Hippocampal formation (tissue), 2 donors: Measurements from ENCODE around the gene PDE7B.
A peak's percentile ranks its signal among the peaks of the same experiment; 100 is the strongest.

Experiments
- DNase-seq, 2 donors: peaks; one replicate each; lab custom pipeline; 2025; lab: John Stamatoyannopoulos, UW

Gene PDE7B

DNA sequence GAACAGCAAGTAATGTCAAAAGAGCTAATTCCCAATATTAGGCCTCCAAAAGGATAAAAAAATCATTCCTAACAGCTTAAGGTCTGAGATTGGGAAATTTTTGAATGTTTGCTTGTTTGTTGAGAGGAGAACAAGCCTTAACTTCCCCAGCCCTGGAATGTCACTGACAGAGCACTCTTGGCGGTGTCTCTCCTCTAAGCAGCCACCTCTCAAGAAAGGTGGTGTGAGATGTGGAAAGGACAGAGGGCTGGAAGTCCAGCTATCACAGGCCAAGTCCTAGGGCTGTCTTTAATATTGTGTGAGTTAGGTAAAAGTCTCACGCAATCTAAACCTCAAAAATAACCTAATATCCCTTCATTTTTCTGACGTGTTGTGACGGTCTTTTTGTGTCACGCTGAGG lies 297.0 kb downstream of the PDE7B start:
- no peak for DNase-seq

DNA sequence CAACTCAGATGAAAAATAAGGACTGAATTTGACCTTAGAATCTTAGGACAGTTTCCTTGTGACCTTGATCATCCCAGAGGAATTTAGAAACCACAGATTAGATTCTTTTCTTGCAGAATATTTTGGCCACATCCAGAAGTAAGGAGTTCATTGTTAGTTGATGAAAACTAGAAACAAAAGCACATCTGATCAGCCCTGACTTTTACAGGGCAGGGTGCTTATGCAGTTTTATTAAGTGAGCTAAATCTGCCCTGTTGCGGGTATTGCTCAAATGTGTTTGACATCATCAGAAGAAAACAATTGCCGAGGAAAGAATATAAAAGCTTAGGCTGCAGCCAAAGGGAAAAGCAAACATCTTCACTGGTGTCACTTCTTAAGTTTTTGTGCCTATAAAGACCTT lies 297.8 kb downstream of the PDE7B start:
- DNase-seq, result no peak

DNA sequence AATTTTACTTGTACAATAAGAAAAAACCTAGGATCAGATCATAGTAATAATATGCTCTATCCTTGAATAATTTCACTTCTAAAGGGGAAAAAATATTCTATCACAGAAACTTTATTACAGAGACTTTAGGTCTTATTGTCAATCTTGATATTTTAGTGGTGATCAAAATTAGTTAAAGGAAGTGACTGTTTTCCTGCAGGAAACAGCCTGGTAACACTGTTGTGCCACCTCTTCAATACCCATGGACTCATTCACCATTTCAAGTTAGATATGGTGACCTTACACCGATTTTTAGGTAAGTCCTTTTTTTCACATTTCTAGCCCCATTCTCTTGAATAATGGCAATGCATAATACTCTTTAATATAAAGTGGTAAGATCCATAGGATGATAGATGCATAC lies 299.5 kb downstream of the PDE7B start:
- no peak for DNase-seq

DNA sequence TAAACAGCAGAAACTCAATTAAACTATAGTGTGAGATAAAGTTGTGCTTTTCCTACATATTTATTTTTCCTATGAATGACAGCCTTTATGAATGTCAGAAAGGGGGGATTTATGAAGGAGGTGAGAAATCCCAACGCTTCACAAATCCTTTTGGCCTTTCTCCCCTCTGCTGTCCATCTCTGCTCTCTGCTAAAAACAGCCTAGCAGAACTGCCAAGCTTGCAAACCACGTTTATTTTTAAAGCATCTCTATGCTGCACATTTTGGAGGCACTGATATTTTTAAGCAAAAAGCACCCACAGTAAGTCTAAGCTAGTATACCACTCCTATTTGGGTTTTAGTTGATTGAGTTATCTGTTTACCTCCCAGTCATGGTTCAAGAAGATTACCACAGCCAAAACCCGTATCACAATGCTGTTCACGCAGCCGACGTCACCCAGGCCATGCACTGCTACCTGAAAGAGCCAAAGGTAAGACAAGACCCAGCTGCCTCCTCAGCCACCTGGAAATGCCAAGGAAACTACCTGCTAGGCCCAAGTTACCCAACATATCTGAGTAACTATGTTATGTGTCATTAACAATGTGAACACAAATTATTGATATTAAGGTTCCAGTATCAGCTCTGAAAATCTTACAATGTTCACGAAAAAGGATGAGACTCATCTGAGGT lies 302.3 kb downstream of the PDE7B start:
- no peak for DNase-seq

DNA sequence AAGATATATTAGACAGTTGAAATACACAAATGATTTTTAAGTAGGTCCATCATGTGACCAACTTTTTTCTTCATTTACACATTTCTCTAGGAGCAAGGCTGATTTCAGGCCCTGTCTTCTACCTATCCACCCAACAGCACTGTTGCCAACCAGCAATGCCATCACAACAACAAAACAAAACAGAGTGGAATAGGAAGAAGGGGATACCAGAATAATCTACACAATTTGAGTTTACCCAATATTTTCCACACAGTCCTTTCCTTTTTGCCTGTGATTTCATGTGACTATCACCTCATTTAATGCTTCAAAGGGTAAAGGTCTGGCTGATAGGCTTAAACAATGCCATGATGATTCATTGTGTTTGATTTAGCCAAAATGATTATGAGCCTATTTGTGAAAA lies 303.7 kb downstream of the PDE7B start:
- DNase-seq, result no peak

DNA sequence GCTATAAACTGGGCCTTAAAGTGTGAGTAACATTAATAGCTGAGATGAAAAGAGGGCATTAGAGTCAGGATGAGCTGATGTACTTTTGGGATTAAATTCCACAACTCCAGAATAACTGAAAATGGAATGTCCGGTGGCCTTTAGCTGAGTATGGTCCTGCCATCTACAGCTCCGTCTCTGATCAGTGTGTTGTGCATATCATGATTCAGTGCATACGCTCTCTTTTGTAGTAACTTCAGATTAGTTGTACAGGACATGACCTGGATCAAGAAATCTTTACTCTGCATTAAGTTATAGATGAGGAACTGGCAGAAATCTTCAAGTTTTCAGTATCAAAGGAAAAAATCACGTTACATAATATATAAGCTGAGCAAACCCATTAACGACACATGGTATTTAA lies 306.2 kb downstream of the PDE7B start:
- no peak for DNase-seq

DNA sequence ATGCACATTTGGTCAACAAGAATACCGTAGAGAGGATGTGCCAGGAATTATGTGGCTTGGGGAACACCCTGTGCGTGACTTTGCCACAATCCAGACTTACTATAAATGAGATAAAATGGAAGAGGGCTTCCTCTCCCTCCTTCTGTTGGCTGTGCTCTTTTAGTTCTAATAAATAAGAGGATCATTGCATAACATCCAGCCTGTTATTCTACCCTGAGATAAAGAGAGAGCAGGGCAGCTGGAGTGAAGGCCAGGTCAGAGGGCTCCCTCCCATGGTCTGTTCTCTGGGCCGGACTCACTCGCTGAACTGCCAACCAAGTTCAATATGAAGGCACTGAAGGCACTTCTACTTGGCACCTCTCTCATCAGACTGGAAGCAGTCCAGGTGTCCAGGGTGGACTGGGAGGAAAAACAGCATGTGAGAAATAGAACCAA lies 306.9 kb downstream of the PDE7B start:
- peak in 1 of 2 donors; percentile 2 for DNase-seq

DNA sequence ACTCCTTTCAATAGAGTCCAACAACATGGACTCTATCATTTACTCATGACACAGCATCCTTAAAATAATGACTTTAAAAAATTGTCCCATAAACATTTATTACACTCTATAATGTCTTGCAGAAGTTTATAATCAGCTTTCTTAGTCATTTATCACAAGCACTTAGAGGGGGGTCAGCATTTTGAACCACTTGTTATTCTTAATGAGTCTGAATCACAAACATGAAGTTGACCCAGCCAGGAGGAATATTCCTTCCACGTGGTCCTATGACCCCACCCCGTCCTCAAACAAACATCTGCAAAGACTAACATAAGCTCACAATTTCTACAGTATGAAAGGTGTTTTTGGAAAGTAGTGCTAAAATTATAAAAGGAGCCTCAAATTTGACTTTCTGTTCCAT lies 307.5 kb downstream of the PDE7B start:
- DNase-seq, result no peak

DNA sequence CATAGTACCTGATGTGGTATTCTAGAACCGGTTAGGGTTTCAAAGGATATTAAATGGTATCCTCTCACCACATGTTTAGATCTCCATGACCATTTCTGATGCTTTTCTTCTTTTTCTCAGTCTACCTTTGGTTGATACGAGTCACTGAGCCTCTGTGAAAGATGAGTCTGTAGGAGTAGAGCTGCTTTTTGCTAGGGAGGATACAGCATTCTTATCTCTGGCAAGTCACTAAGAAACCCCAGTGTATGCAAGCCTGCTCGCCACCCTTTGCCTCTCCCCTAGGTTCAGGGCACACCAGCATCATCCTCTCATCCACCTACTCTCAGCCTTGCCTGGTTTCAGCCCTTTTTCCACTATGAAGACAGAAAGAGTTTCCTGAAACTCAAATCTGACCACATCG lies 308.7 kb downstream of the PDE7B start:
- DNase-seq, result no peak

DNA sequence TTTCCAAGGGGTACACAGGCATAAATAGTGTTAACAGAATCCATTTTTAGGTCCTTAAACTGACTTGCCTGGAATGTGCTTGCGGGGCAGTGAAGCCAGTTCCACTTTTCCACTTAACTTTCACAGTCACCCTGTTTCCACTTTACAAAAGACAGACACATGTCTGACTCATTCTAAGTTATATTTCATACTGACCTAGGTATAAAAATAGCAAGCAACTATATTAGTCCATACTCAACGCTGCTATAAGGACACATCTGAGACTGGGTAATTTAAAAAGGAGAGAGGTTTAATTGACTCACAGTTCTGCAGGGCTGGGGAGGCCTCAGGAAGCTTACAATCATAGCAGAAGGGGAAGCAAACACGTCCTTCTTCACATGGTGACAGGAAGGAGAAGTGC lies 310.4 kb downstream of the PDE7B start:
- DNase-seq, result no peak

DNA sequence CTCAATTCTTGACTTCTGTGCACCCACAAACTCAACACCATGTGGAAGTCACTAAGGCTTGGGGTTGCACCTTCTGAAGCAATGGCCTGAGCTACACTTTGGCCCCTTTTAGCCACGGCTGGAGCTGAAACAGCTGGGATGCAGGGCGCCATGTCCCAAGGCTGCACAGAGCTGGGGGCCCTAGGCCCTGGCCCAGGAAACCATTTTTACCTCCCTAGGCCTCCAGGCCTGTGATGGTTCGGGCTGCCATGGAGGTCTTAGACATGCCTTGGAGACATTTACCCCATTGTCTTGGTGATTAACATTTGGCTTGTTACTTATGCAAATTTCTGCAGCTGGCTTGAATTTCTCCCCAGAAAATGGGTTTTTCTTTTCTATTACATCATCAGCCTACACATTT lies 311.8 kb downstream of the PDE7B start:
- DNase-seq, result no peak

DNA sequence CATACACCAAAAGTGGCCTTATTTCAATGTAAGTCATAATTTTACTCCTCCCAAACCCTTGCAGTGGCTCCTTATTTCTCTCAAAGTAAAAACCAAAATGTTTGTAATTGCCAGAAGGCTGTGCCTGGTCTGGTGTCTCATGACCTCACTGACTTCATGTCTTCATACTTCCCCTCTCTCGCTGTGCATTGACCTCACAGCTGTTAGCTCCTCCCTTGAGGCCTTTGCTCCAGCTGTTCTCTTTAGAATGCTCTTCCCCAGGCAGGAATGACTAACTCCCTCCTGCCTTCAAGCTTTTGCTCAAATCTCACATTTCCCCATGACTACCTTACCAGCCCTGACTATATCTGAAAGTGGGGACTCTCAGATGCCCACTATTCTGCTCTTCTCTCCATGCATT lies 315.3 kb downstream of the PDE7B start:
- no peak for DNase-seq

DNA sequence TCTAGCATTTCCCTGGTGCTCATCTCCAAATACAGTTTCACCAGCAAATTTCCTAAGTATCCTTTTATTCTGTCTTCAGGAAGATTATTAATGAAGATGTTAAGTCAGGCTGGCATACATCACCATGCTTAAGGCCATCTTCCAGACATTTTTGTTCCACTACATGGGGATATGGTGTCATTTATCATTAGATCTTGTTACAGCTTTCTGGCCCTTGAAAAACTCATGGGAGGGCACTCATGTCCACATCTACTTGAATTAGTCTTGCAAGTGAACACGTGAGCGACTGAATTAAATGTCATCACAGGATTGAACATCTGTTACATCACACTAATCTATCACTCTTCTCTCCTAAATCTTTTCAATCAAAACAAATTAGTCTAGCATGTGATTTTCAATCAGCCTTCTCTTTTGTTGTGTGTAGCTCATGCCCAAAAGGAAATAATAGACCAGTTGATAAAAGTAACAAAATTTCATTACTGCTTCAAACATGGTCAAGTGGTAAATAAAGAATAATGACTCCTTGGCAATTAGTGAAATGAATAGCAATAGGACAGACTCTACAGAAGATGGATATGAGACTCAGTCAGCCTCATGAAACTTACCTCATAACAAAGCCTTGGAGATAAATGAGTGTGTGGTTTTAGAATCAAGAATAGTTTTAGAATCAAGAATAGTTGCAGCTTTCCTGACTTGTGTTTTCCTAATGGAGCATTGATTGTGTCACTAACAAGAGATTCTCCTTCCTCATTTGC lies 318.1 kb downstream of the PDE7B start:
- DNase-seq, result no peak

DNA sequence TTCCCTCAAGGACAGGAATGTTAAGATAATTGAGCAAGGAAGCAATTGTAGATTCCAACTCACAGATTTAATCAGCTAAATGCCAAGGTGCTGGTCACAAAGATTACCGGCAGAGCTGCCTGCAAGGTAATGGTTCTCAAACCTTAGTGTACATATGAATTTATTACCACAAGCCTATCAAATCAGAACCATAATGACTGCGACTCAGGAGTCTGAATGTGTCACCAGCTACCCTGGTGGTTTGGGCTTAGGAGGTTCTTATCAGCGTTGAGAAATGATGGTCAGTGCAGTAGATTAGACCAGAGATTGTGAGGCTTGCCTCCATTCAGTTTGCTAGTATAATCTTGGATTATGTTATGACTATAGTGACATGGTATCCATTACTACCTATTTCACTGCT lies 319.7 kb downstream of the PDE7B start:
- DNase-seq, result no peak

DNA sequence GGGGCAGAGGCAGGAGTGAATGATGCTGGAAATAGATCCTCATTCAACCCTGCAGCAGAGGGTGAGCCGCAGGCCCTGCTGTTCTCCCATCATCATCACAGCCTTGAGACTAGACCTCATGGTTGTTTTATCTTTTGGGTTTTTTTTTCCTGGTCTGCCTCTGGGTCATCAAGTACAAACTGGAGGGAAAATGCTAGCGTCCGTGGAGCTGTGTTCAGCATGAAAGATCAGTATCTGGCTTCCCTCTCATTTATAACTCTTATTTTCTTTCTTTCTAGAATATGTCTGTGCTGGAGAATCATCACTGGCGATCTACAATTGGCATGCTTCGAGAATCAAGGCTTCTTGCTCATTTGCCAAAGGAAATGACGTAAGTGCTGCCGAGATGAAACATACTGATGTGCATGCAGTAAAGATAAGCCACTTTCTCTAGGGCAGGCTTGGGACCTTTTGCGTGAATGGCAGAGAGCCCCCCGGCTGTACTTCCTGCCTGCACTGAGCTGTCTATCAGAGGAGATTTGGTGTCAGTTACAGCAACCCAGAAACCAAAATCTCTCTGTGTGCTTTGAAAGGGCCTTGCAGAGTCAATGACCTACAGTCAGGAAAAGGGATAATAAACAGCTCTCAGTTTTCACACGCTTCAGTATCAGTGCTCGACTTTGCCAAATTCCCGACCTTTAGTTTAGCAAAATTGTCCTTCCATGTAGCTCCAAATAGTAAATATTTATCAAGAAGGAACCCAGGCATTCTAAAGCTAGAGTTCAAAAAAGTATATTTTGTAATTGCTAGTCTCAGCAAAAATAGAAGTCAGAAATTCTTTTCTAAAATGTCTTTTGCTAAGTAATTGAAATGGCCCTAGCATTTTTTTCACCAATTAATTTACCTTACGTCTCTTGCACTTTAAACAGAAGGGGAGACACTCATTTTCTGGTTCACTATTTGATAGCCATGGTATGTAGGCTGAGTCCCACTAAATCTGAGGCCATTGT lies 322.3 kb downstream of the PDE7B start:
- DNase-seq, result no peak

DNA sequence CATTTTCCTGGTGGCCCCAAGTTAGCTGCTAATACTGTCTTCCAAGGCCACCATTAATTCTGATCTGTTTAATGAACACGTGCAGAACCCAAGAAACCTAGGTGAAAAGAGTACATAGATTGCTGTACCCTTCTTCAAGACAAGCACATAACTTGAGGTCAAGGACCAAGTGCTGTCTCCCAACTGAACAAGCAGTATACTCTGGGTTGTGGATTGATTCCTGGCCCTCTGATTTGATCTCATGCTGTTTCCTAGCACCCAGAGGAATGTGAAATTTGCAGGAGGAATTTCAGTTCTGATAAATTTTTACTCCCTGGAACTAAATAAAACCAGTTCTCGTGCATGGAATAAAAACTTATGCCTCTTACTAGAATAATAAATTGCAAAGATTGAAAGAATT lies 323.0 kb downstream of the PDE7B start:
- DNase-seq, result no peak

DNA sequence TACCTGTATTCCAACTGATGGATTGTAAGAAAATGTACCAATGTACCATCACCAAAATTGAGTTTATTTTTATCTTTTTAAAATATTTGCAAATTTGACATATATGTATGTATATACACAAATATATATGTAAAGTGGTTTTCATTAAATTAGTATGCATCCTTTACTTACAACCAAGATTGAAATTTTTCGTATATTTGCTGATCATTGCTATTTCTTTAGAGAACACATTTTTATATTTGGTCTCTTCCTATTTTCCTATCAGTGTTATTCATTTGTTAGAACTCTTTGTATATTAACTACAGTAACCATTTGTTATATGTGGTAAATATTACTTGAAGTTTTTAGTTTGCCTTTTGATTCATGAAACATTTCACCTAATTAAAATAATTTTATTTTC lies 324.4 kb downstream of the PDE7B start:
- no peak for DNase-seq

DNA sequence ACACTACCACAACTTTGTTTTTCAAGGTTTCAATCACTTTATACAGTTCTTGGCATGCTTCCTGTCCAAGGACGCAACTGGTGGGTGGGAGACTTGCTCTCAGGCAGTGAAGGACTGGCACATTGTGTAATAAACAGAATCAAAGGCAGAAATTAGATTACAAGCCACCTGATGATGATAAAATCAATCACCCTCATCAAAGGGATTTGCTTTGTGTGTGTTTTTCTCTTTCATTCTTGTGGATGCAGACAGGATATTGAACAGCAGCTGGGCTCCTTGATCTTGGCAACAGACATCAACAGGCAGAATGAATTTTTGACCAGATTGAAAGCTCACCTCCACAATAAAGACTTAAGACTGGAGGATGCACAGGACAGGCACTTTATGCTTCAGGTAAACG lies 327.2 kb downstream of the PDE7B start:
- no peak for DNase-seq

DNA sequence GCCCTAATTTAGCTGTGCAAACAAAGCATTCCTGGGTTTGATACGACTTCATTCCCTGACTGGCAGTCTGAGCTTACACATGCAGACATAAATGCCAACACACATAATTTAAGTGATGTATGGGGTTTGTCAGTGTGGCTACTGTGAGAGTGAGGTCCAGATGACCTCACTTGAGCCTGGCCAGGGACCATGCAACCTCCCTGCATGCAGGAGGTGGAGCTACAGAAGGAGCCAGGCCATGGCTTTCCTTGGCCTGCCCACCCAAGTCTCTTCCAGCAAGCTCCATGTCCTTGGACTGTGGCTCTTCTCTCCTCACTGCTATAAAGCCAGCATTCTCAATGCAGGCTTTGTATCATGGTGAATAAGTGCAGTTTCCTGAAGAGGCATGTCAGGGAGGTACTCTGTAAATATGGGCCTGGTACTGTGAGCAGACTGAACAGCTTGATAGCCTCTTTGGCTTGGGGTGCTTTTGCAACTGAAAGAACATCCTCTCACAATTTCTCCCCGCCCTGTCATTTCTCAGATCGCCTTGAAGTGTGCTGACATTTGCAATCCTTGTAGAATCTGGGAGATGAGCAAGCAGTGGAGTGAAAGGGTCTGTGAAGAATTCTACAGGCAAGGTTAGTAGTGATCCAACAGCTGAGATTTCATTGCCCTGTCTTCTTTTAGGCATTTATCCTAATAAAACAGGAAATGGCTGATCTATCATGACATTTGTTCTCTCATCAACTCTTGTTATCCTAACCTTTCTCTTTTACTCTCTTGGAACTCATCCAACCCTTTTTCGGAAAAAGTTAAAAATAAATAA lies 329.4 kb downstream of the PDE7B start:
- DNase-seq, result no peak

DNA sequence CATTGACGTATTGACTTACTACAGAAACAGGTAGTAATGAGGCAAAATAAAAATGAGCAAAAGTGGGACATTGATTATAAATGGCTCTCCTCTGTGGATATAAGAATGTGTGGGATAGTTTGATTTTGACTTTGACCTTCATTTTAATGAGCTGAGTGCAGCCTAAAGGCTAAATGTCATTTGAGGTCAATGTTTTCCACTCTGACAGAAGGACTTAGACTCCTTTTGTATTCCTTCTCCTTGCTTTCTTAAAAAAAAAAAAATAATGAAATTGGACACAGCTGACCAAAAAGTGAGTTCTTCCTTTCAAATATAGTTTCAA lies 330.0 kb downstream of the PDE7B start:
- no peak for DNase-seq

DNA sequence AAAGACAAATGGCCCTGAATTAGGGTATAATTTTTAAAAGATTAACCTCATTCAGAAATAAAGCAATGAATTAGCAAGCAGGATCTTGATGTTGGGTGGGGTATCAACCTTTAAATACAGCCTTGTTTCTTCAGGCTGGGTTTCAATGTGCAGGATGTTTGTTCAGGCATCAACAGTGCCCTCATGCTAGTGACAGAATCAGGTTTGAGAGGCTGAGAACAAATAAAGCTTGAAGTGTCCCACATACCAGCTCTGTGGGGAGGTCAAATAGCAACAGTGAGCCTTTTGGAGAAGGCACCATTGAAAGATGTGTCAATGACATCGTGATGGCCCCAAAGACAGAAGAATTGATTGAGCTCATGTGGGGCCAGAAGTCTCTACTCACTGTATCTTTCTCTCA lies 330.4 kb downstream of the PDE7B start:
- DNase-seq, result no peak

DNA sequence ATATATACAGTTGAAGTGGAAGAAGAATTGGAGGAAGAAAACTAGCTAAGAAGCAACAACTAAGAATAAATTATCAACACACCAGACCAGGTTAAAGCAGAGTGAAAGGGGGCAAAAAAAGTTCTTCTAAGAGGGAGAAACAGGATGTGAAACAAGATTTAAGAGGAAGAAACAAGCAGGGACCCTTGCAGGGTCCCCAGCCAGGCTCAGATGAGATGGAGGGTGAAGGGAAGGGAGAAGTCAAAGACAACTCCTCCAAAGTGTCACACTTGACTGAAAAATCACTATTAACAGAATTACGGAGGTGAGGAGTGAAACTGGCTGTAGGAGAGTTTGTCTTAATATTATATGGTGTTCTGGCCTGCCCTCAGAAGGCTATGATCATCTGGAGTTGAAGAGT lies 333.2 kb downstream of the PDE7B start:
- no peak for DNase-seq
